ENCODE results near the gene SDS. TPM values are rescaled to one million over a fixed set of nuclear protein-coding genes. Genes with fewer than 3 reads are reported as not detected.

Gene SDS
- polyA plus RNA-seq, 4 donors, result 0.22 to 0.32 TPM; not detected in 2

DNA sequence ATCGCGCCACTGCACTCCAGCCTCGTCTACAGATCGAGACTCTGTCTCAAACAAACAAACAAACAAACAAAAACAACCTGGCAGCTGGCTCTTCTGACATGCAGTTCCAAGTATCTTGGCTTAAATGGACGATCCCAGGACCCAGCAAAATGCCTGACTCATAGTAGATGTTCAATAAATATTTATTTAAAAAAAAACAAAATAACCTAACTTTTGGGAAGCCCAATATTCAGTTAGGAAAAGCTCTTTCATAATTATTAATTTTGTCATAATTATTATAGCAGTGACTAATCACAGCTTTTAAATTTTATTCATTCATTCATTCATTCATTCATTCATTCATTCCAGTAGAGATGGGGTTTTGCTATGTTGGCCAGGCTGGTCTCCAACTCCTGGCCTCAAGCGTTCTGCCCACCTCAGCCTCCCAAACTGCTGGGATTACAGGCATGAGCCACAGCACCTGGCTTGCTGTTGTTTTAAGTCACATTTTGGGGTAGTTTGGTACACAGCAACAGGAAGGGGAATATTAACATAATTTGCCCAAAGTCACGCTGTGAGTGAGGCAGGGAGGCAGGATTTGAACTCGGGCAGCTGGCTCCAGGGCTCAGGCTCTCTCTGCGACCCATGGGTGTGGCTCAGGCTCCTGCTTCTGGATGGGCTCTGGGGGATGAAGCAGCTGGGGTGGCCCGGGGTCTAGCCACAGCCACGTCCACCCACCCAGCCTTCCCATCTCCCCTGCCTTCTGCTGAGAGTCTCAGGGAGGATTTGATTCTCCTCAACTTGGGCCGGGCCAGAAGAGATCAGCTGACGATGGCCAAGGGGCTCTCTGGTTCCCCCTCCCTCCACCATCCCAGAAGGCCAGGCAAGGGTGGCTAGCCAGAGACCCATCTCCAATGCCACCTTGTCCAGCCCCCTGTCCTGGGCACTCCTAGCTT, 2.4 kb downstream of the SDS start:
- DNase-seq (ENCODE audit: low read depth in 4 of 4, low spot score in 3 of 4), result no peak

DNA sequence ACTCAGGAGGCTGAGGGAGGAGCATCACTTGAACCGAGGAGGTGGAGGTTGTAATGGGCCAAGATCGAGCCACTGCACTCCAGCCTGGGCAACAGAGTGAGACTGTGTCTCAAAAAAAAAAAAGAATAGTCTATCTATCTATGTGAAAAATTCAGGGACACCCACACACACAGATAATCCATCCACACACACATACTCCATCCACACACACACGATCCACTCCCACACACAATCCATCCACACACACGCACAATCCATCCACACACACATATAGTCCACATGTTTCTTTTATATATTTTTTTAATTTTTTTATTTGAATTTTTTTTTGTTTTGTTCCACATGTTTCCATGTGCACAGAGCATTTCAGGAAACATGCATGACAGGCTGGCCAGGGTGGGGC, 3.3 kb downstream of the SDS start:
- DNase-seq (ENCODE audit: low read depth in 4 of 4, low spot score in 3 of 4), result no peak

GRCh38 chr12:113399490-113399889, 4.2 kb downstream of the SDS start:
- no peak for DNase-seq (ENCODE audit: low read depth in 4 of 4, low spot score in 3 of 4)

DNA sequence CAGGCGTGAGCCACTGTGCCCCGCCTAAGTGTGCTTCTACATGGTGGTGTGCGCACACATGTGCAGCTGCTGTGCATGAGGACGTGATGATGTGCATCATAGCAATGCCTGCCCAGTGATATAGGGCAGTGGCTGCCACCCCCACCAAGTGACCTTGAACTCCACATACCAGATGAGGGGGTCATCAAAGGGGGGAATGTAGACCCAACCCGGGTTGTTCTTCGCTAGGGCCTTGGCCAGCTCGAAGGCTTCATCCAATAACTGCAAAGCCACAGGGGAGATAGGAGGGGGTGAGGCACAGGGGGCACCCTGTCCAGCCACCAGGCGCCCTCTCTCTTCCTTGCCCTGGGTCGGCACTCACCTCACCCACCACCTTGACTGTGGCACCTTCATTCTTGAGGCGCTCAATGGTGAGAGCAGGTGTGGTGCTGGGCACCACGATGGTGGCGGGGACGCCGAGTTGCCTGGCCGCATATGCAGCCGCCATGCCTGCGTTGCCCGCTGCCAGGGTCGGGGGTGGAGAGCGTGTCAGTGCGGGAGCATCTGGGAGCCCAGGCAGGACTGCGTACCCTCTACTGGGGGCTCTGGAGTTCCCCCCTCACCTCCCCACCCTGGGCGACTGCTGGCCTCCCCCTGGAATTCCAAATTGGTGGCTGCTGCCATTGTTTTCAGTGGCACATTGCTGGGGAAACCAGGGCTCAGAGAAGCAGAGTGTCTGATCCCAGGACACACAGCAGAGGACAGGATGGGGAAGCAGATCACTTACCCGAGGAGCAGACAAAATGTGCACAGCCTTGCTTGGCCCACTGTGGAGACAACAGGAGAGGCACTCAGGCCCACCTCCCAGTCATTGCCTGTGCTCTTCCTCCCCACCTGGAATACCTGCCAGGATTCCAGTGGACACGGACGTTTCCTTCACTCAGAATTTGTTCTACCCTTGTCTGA, 5.1 kb downstream of the SDS start:
- no peak for DNase-seq (ENCODE audit: low read depth in 4 of 4, low spot score in 3 of 4)

DNA sequence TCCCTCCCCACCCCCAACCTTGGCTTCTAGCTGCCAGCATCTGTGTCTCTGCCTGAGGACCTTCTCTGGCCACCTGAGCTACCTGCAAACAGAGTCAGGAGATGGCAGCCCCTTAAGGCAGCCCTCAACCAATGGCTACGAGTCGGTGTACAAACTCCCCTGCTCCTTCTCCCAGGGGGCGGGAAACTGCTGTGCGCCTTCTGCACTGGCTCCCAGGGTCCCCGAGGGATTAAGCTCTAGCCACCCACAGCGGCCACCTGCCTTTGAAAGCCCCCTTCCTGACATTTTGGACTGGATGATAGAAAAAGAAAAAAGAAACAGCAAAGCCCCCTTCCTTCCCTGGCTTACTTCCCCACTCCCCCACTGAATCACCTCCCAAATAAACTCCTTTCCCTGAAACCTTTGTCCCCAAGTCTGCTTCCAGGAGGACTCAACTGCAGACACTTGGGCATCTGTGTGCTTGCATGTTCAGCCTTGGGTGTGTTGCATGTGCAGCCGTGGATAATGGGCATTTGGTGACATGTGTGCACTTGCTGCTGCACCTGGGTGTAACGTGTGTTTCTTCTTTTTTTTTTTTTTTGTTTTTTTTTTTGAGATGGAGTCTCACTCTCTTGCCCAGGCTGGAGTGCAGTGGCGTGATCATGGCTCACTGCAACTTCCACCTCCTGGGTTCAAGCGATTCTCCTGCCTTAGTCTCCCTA, 6.0 kb downstream of the SDS start:
- DNase-seq (ENCODE audit: low read depth in 4 of 4, low spot score in 3 of 4), result no peak

GRCh38 chr12:113396828-113397496, 6.7 kb downstream of the SDS start:
- DNase-seq (ENCODE audit: low read depth in 4 of 4, low spot score in 3 of 4), result no peak

DNA sequence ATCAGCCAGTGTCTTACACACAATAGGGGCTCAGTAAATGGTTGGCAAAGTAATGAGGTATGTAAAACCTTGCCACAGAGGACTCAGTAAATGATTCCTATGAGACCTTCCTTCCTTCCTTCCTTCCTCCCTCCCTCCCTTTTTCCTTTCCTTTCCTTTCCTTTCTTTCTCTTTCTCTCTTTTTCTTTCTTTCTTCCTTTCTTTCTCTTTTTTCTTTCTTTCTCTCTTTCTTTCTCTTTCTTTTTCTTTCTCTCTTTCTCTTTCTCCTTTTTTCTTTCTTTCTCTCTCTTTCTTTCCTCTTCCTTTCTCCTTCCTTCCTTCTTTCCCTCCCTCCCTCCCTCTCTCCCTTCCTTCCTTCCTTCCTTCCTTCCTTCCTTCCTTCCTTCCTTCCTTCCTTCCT, 7.5 kb downstream of the SDS start:
- DNase-seq (ENCODE audit: low read depth in 4 of 4, low spot score in 3 of 4), result no peak

DNA sequence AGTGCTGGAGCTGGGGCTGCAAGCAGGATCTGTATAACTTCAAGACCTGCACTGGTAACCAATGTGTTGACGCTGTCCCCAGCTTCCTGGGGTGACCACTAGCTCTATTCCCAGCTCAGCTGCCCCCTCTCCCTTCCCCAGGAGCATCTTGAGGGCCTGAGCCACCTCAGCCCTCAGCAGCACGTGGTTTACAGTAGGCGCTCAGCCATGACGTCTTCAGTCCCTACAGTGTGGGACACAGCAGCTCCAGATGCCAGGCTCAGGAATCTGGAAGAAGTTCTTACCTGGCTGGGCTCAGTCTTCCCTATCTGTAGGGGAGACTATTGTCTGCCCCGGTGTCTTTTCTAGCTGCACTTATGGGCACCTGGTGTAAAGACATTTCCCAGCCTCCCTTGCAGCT, 8.6 kb downstream of the SDS start:
- DNase-seq (ENCODE audit: low read depth in 4 of 4, low spot score in 3 of 4), result no peak

DNA sequence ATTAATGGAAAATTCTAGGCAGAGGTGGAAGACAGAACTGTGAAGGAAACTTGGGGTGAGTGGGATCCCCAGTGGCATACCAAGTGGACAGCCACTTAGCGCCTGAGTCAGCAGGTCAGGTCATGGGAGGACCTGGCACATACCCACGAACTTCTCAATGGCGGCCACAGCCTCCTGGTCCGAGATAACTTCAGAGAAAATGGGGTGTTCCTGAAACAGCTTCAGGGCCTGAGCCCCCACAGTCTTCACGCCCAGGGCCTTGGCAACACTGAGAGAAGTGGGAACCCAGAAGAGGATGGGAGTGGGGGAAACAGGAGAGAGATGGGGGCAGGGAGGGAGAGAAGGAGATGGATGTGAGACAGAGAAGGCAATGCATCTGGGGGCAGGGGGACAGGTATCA, 9.9 kb downstream of the SDS start:
- no peak for DNase-seq (ENCODE audit: low read depth in 4 of 4, low spot score in 3 of 4)

DNA sequence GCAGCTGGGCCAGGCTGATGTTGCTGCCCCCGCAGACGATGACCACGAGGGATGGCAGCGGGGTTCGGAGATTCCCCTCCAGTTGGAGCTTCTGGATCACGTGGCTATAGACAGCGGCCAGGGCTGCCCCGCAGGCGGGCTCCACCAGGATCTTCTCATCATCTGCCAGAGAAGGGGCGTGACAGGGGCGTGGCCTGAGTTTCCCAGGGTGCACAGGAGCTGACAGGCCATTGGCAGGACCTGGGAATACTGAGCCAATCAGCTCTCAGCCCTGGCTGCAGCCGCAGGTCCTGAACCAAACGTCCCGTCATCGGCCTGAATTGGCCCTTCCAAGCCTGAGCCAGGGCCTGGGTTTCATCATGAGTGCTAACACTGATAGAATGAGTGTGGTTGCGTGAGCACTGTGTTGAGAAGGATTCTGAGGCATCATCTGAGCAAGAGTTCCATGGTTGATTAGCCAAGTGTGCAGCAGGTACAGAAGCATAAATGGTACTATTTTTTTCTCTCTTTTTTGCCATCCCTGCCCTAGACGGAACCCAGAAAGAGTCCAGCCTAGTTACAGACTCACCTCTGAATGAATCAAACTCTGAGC, 10.6 kb downstream of the SDS start:
- no peak for DNase-seq (ENCODE audit: low read depth in 4 of 4, low spot score in 3 of 4)

GRCh38 chr12:113392520-113392919, 11.2 kb downstream of the SDS start:
- no peak for DNase-seq (ENCODE audit: low read depth in 4 of 4, low spot score in 3 of 4)

DNA sequence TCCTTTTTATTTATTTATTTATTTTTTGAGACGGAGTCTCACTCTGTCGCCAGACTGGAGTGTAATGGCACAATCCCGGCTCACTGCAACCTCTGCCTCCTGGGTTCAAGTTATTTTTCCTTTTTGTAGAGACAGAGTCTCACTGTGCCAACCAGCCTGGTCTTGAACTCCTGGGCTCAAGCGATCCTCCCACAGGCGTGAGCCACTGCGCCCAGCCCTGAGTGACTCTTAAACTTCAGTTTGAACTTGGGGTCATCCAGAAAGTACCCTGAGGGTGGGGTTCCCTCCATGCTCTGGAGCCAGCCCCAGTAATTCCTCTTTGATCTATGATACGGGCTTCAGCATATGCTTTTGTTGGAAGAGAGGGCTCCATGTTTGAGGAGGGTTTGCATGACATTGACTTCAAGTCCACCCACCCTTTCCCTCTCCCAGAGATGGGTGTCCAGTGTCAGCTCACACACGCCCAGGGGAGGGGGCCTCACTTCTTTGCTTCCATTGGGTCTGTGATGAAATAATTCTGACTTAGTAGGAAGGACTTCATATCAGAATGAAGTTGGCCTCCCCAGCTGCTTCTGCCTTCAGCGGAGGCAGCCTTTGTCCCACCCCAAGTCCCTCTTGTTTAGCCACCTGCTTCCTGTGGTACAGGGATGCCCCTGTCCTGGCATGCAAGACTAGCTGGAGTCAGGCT, 11.9 kb downstream of the SDS start:
- no peak for DNase-seq (ENCODE audit: low read depth in 4 of 4, low spot score in 3 of 4)

DNA sequence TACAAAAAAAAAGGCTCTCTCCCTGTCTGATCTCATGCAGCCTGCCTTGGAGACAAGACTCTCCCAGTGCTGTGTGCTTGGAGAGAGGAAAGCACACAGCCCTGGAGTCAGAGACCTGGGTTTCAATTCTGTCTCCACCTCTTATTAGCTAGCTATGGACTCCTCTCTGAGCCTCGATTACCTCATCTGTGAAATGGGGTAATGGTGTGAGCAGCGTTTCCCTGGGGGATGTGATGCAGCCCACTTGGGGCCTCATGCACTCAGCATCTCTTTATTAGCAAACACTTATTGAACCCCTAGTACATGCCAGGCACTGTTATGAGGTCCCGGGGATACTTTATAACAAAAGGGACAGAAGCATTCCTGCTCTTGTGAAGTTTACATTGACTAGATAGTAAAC, 12.5 kb downstream of the SDS start:
- DNase-seq (ENCODE audit: low read depth in 4 of 4, low spot score in 3 of 4), result no peak

DNA sequence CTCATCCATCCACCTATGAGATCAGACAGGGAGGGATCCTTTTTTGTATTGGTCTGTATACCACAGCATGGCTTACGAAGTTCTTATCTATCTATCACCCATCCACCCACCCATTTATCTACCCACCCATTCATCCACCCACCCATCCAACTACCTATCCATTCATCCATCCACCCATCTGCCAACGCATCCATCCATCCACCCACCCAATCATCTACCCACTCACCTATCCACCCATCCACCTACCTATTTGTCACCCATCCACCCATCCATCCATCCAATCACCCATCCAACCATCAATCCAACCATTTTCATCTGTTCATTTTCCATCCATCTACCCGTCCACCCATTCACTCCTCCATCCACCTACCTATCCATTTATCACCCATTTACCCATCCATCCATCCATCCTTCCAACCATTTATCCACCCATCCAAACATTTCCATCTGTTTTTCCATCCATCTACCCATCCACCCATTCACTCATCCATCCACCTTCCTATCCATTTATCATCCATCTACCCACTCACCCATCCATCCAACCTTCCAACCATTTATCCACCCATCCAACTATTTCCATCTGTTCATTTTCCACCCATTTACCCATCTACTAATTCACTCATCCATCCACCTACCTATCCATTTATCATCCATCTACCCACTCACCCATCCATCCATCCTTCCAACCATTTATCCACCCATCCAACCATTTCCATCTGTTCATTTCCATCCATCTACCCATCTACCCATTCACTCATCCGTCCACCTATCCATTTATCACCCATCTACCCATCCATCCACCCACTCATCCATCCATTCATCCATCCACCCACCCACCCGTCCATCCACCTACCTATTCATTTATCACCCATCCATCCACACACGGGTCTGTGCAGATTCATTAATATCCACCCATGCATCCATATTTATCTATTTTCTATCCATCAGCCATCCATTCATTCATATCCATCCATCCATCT, 13.3 kb downstream of the SDS start:
- no peak for DNase-seq (ENCODE audit: low read depth in 4 of 4, low spot score in 3 of 4)

DNA sequence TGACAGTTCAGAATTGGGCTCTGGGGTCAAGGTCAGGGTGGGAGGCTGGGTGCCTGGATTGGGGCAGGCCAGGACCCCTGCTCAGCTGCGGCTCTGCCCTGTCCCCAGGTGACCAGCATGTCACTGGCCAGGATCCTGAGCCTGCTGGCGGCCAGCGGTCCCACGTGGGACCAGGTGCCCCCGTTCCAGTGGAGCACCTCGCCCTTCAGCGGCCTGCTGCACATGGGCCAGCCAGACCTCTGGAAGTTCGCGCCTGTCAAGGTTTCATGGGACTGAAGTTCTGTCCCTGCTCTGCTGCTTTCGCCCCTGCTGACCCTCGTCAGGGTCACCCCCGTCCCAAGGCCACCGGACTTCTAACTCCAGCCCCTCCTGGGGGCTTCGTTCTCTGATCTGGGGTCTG, 15.3 kb downstream of the SDS start:
- DNase-seq (ENCODE audit: low read depth in 4 of 4, low spot score in 3 of 4), result no peak

- DNase-seq (ENCODE audit: low read depth in 4 of 4, low spot score in 3 of 4), result no peak
Observed at GRCh38 chr12:113387631-113388030, 16.1 kb downstream of the SDS start.

GRCh38 chr12:113386866-113387566, 16.7 kb downstream of the SDS start:
- DNase-seq (ENCODE audit: low read depth in 4 of 4, low spot score in 3 of 4), result no peak

All from right renal pelvis (tissue), 4 donors.